ENCODE results near the gene PSKH1.

DNA sequence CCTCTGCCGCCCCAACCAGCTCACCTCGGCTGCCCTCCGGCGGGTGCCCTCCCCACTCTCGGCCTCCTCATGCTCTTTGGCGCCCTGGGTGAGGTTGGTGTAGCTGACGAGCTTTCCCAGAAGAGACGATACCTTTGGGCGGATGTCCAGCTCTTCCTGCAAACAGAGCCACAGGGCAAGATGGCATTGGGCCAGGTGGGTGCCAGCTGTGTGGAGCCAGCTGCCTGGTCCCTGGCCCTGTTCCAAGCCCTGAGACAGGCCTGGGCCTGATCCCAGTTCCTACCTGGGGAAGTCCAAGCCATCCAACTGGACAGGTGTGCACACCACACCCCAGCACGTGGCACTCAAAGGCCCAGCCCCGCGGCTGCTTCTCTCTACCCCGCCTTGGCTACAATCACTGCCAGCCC, 68.5 kb downstream of the PSKH1 start:
- no peak for TF ChIP-seq RCOR1 (IDR thresholded peaks at IDR 0.05; ENCODE audit: borderline replicate concordance in 1 of 2, low read depth in 2 of 2, low read length in 2 of 2)
- TF ChIP-seq ZNF589 (CRISPR knock-in tag; IDR thresholded peaks at IDR 0.05; ENCODE audit: low read depth): no peak
- no peak for TF ChIP-seq YY1 (IDR thresholded peaks at IDR 0.05; ENCODE audit: borderline replicate concordance in 1 of 3, control insufficient read depth in 1 of 3, extremely low read depth in 1 of 3, insufficient read depth in 3 of 3, insufficient read length in 1 of 3, insufficient replicate concordance in 2 of 3, low read depth in 1 of 3, low read length in 2 of 3)
- no peak for TF ChIP-seq SMARCC2 (IDR thresholded peaks at IDR 0.05; ENCODE audit: low read depth)
- TF ChIP-seq, protein P1, sequence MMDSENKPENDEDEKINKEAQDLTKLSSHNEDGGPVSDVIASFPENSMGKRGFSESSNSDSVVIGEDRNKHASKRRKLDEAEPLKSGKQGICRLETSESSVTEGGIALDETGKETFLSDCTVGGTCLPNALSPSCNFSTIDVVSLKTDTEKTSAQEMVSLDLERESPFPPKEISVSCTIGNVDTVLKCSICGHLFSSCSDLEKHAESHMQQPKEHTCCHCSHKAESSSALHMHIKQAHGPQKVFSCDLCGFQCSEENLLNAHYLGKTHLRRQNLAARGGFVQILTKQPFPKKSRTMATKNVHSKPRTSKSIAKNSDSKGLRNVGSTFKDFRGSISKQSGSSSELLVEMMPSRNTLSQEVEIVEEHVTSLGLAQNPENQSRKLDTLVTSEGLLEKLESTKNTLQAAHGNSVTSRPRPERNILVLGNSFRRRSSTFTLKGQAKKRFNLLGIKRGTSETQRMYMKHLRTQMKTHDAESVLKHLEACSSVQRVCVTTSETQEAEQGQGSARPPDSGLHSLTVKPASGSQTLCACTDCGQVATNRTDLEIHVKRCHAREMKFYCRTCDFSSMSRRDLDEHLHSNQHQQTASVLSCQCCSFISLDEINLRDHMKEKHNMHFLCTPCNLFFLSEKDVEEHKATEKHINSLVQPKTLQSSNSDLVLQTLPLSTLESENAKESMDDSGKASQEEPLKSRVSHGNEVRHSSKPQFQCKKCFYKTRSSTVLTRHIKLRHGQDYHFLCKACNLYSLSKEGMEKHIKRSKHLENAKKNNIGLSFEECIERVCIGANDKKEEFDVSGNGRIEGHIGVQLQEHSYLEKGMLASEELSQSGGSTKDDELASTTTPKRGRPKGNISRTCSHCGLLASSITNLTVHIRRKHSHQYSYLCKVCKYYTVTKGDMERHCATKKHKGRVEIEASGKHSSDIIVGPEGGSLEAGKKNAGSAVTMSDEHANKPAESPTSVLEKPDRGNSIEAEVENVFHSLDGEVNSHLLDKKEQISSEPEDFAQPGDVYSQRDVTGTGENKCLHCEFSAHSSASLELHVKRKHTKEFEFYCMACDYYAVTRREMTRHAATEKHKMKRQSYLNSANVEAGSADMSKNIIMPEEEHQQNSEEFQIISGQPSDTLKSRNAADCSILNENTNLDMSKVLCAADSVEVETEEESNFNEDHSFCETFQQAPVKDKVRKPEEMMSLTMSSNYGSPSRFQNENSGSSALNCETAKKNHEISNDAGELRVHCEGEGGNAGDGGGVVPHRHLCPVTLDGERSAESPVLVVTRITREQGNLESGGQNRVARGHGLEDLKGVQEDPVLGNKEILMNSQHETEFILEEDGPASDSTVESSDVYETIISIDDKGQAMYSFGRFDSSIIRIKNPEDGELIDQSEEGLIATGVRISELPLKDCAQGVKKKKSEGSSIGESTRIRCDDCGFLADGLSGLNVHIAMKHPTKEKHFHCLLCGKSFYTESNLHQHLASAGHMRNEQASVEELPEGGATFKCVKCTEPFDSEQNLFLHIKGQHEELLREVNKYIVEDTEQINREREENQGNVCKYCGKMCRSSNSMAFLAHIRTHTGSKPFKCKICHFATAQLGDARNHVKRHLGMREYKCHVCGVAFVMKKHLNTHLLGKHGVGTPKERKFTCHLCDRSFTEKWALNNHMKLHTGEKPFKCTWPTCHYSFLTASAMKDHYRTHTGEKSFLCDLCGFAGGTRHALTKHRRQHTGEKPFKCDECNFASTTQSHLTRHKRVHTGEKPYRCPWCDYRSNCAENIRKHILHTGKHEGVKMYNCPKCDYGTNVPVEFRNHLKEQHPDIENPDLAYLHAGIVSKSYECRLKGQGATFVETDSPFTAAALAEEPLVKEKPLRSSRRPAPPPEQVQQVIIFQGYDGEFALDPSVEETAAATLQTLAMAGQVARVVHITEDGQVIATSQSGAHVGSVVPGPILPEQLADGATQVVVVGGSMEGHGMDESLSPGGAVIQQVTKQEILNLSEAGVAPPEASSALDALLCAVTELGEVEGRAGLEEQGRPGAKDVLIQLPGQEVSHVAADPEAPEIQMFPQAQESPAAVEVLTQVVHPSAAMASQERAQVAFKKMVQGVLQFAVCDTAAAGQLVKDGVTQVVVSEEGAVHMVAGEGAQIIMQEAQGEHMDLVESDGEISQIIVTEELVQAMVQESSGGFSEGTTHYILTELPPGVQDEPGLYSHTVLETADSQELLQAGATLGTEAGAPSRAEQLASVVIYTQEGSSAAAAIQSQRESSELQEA (IDR thresholded peaks at IDR 0.05; ENCODE audit: low read depth): no peak
- no peak for TF ChIP-seq FOXK2 (conservative IDR thresholded peaks at IDR 0.05 in 1 of 2, IDR thresholded peaks at IDR 0.05 in 1 of 2; ENCODE audit: low read depth in 2 of 2)
- TF ChIP-seq, protein P2, sequence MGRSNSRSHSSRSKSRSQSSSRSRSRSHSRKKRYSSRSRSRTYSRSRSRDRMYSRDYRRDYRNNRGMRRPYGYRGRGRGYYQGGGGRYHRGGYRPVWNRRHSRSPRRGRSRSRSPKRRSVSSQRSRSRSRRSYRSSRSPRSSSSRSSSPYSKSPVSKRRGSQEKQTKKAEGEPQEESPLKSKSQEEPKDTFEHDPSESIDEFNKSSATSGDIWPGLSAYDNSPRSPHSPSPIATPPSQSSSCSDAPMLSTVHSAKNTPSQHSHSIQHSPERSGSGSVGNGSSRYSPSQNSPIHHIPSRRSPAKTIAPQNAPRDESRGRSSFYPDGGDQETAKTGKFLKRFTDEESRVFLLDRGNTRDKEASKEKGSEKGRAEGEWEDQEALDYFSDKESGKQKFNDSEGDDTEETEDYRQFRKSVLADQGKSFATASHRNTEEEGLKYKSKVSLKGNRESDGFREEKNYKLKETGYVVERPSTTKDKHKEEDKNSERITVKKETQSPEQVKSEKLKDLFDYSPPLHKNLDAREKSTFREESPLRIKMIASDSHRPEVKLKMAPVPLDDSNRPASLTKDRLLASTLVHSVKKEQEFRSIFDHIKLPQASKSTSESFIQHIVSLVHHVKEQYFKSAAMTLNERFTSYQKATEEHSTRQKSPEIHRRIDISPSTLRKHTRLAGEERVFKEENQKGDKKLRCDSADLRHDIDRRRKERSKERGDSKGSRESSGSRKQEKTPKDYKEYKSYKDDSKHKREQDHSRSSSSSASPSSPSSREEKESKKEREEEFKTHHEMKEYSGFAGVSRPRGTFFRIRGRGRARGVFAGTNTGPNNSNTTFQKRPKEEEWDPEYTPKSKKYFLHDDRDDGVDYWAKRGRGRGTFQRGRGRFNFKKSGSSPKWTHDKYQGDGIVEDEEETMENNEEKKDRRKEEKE (IDR thresholded peaks at IDR 0.05; ENCODE audit: borderline replicate concordance in 1 of 2, control insufficient read depth in 1 of 2, low read depth in 2 of 2, low read length in 1 of 2): no peak
- no peak for TF ChIP-seq PHF8 (IDR thresholded peaks at IDR 0.05; ENCODE audit: borderline replicate concordance, low read length)
- TF ChIP-seq POLR2A (conservative IDR thresholded peaks at IDR 0.05): no peak
- no peak for TF ChIP-seq RFX5 (IDR thresholded peaks at IDR 0.05; ENCODE audit: low read depth, low read length)
- TF ChIP-seq REST (IDR thresholded peaks at IDR 0.05; ENCODE audit: borderline replicate concordance): no peak
- TF ChIP-seq REST (CRISPR knock-in tag; IDR thresholded peaks at IDR 0.05; ENCODE audit: low read depth): no peak
- TF ChIP-seq ZNF324 (CRISPR knock-in tag; IDR thresholded peaks at IDR 0.05): no peak
- TF ChIP-seq ZNF24 (IDR thresholded peaks at IDR 0.05): no peak
- TF ChIP-seq CBX5 (IDR thresholded peaks at IDR 0.05; ENCODE audit: borderline replicate concordance, low read depth): no peak
